Dendritic cell treated with granulocyte-macrophage colony-stimulating factor and Interleukin-4, amounts not matched to agents 40 ng/mL and 50 ng/mL, for 4 days (primary cell): ENCODE measurements around the gene ARID3A.

Experiments used
- H3K27ac Mint-ChIP-seq: one replicate; pipeline ENCODE4 v1.8.0; 2022; ENCODE audit warnings: mild to moderate bottlenecking, mixed read lengths
- H3K27me3 Mint-ChIP-seq: one replicate; pipeline ENCODE4 v1.8.0; 2022; ENCODE audit warnings: mild to moderate bottlenecking, mixed read lengths
- H3K36me3 Mint-ChIP-seq: one replicate; pipeline ENCODE4 v1.8.0; 2022; ENCODE audit warnings: low read depth, mixed read lengths
- H3K4me1 Mint-ChIP-seq: one replicate; pipeline ENCODE4 v1.8.0; 2022; ENCODE audit warnings: low read depth, mixed read lengths
- H3K4me3 Mint-ChIP-seq: one replicate; pipeline ENCODE4 v1.8.0; 2022; ENCODE audit warnings: mild to moderate bottlenecking, moderate library complexity, mixed read lengths
- H3K9me3 Mint-ChIP-seq: one replicate; pipeline ENCODE4 v1.8.0; 2022; ENCODE audit warnings: mixed read lengths
- intact Hi-C: fragments of 100-400 bp; cut with micrococcal nuclease; formaldehyde crosslinking; loops from one replicate; pipeline ENCODE4 v1.15.0; 2022

Gene ARID3A

DNA sequence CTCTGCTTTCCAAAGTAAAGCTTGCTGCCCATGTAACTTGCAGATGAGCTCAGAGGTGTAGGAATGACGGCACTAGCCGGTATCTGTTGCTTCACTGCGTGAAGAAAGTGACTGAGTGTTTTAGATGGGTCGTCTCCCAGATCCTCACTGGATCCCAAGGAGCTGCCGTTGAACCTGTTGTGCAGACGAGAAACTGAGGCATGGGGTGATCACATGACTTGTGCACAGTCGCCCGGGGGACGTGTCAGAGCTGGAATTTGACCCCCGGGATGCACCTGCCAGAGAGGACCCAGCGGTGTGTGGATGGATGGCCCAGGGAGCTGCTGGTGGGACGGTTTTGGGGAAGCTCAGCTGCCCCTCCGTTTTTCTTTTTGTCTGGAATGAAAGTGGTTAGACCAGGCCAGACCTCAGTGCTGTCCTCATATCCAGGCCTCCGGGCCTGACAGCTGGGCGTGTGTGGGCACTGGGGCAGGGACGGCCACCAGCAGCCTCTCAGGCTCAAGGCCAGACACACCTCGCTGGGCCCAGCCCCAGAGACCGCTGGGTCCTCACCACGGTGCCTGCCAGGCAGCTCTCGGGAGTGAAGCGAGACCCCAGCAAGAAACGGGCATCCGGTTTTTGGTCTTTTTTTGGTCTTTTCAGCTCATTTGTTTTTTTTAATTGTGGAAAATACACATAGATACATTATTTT is 12.5 kb downstream of the ARID3A start:
- peaks cover 90% of the 10 kb centered on the region for H3K4me1 Mint-ChIP-seq
- H3K36me3 Mint-ChIP-seq: peaks cover 89% of the 10 kb centered on the region
- peak overlapping the region; percentile 81 for H3K27ac Mint-ChIP-seq
- H3K27me3 Mint-ChIP-seq: no peaks in the 10 kb centered on the region
- intact Hi-C loops: no loop called here
- H3K4me3 Mint-ChIP-seq: peak overlapping the region; percentile 45
- no peaks in the 10 kb centered on the region for H3K9me3 Mint-ChIP-seq

DNA sequence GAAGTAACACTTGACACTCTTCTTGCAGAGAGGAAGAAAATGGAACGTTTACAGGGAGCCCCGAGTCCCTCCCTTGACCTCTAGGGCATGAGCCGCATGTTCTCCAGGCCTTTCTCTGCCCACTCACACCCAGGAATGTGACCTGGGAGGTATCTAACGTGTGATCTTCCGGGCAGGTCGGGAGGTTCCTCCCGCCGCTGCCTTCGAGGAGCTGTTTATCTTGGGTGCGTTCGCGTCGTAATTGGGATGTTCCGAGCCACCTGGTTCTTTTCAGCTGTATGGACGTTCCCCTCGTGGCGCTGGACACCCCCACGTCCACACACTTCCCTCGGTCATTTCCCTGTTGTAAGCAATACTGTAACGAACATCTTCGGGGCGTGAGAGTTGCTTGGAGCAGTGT is 13.6 kb downstream of the ARID3A start:
- intact Hi-C loops: no loop called here
- Mint-ChIP-seq H3K4me1 (peaks cover 90% of the 10 kb centered on the region), H3K9me3 (no peaks in the 10 kb centered on the region), H3K27ac (peak overlapping the region; percentile 77), H3K27me3 (no peaks in the 10 kb centered on the region), H3K4me3 (peak overlapping the region; percentile 67), H3K36me3 (peaks cover 89% of the 10 kb centered on the region)

- no peaks in the 10 kb centered on the region for H3K9me3 Mint-ChIP-seq
- intact Hi-C loops: no loop called here
- H3K27ac Mint-ChIP-seq: peak overlapping the region; percentile 77
- H3K36me3 Mint-ChIP-seq: peaks cover 92% of the 10 kb centered on the region
- H3K4me1 Mint-ChIP-seq: peaks cover 90% of the 10 kb centered on the region
- no peaks in the 10 kb centered on the region for H3K27me3 Mint-ChIP-seq
- peak overlapping the region; percentile 67 for H3K4me3 Mint-ChIP-seq
Observed at GRCh38 chr19:939922-940321, 14.1 kb downstream of the ARID3A start.

GRCh38 chr19:940591-941291 is 14.9 kb downstream of the ARID3A start:
- intact Hi-C loops: no loop called here
- no peaks in the 10 kb centered on the region for H3K9me3 Mint-ChIP-seq

DNA sequence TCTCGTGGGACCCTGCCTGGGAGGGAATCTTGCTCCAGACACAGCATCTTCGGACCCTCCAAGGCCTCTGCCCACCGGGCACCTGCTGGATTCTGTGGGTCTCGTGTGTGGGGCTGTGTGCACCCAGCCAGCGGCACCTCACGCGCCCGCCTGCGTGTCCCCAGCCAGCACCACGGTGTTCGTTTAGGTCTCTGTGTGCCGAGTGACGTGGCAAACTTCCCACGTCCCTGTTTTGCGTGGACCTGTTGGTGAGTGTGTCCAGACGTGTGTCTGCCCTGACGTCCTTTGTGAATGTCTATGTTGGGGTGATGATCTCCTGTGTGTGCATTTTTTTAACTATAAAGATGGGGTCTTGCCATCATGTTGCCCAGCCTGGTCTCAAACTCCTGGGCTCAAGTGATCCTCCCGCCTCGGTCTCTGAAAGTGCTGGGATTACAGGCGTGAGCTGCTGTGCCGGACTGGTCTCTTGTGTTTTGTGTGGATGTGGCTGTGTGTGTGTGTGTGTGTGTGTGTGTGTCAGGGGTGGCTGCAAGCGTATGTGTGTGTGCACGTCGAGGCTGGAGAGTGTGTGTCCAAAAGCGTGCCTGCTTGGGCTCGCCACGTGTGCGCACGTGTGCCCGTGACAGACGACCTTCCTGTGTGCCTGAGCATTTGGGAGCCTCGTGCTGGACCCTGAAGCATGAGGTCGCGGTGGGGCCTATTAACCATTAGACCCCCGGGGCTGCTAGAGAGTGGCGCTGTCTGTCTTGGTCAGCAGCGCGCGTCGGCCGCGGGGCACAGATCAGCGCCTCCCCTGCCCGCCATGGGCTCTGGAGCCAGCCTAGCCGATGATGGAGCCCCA is 15.7 kb downstream of the ARID3A start:
- Mint-ChIP-seq H3K27ac (peak overlapping the region; percentile 77), H3K27me3 (no peaks in the 10 kb centered on the region), H3K9me3 (no peaks in the 10 kb centered on the region), H3K4me1 (peaks cover 89% of the 10 kb centered on the region), H3K36me3 (peaks cover 89% of the 10 kb centered on the region), H3K4me3 (peak overlapping the region; percentile 71)
- intact Hi-C loops: no loop called here

More at GRCh38 chr19:940591-941291, 14.9 kb downstream of the ARID3A start:
- Mint-ChIP-seq H3K4me3 (peak overlapping the region; percentile 71), H3K27ac (peak overlapping the region; percentile 77), H3K4me1 (peaks cover 90% of the 10 kb centered on the region), H3K36me3 (peaks cover 93% of the 10 kb centered on the region), H3K27me3 (no peaks in the 10 kb centered on the region)

GRCh38 chr19:942133-942645 is 16.4 kb downstream of the ARID3A start:
- intact Hi-C loops: no loop called here
- no peaks in the 10 kb centered on the region for H3K9me3 Mint-ChIP-seq
- H3K4me3 Mint-ChIP-seq: peak overlapping the region; percentile 71
- H3K27me3 Mint-ChIP-seq: no peaks in the 10 kb centered on the region
- peaks cover 89% of the 10 kb centered on the region for H3K4me1 Mint-ChIP-seq
- H3K36me3 Mint-ChIP-seq: peaks cover 85% of the 10 kb centered on the region
- H3K27ac Mint-ChIP-seq: peak overlapping the region; percentile 77

GRCh38 chr19:943551-944170 is 17.8 kb downstream of the ARID3A start:
- intact Hi-C loops: no loop called here
- Mint-ChIP-seq H3K9me3 (no peaks in the 10 kb centered on the region), H3K4me3 (peak overlapping the region; percentile 9), H3K27me3 (no peaks in the 10 kb centered on the region), H3K36me3 (peaks cover 84% of the 10 kb centered on the region), H3K4me1 (peaks cover 89% of the 10 kb centered on the region), H3K27ac (peak overlapping the region; percentile 37)

GRCh38 chr19:944171-944567 is 18.3 kb downstream of the ARID3A start:
- peaks cover 85% of the 10 kb centered on the region for H3K36me3 Mint-ChIP-seq
- H3K27ac Mint-ChIP-seq: peak overlapping the region; percentile 37
- H3K4me3 Mint-ChIP-seq: no peak overlapping the region
- no peaks in the 10 kb centered on the region for H3K9me3 Mint-ChIP-seq
- peaks cover 91% of the 10 kb centered on the region for H3K4me1 Mint-ChIP-seq
- H3K27me3 Mint-ChIP-seq: no peaks in the 10 kb centered on the region
- intact Hi-C loops: no loop called here

- Mint-ChIP-seq H3K4me3 (no peak overlapping the region), H3K27me3 (no peaks in the 10 kb centered on the region), H3K27ac (peak overlapping the region; percentile 37), H3K9me3 (no peaks in the 10 kb centered on the region), H3K36me3 (peaks cover 82% of the 10 kb centered on the region), H3K4me1 (peaks cover 91% of the 10 kb centered on the region)
- intact Hi-C loops: no loop called here
Observed at GRCh38 chr19:944663-945241, 18.9 kb downstream of the ARID3A start.

- Mint-ChIP-seq H3K27ac (peak overlapping the region; percentile 37), H3K4me3 (no peak overlapping the region), H3K27me3 (no peaks in the 10 kb centered on the region), H3K9me3 (no peaks in the 10 kb centered on the region), H3K4me1 (peaks cover 89% of the 10 kb centered on the region), H3K36me3 (peaks cover 78% of the 10 kb centered on the region)
- intact Hi-C loops: loop anchor here (2.0 kb wide), 1 partner anchor 13 kb away; no protein-coding TSS in a partner anchor
Observed at GRCh38 chr19:945401-946252, 19.8 kb downstream of the ARID3A start.

GRCh38 chr19:947090-947706 is 21.4 kb downstream of the ARID3A start:
- peaks cover 65% of the 10 kb centered on the region for H3K36me3 Mint-ChIP-seq
- H3K27ac Mint-ChIP-seq: peak overlapping the region; percentile 98
- no peaks in the 10 kb centered on the region for H3K9me3 Mint-ChIP-seq
- peaks cover 90% of the 10 kb centered on the region for H3K4me1 Mint-ChIP-seq
- intact Hi-C loops: loop anchor here (2.0 kb wide), 1 partner anchor 14 kb away; no protein-coding TSS in a partner anchor
- H3K27me3 Mint-ChIP-seq: no peaks in the 10 kb centered on the region
- H3K4me3 Mint-ChIP-seq: peak overlapping the region; percentile 79
